Measurements from ENCODE around the gene PAPOLB.

PAPOLB gene

GRCh38 chr7:4878336-4879335 is 16.8 kb upstream of the PAPOLB start:
- no peak for DNase-seq (ENCODE audit: low read depth)

- DNase-seq (ENCODE audit: low read depth) = no peak
These were observed 14.8 kb upstream of the PAPOLB start for GRCh38 chr7:4876586-4876985.

- no peak for DNase-seq (ENCODE audit: low read depth)
These were observed 13.6 kb upstream of the PAPOLB start for GRCh38 chr7:4875391-4875790.

- DNase-seq (ENCODE audit: low read depth) = no peak
These were observed 11.5 kb upstream of the PAPOLB start for GRCh38 chr7:4873071-4873944.

GRCh38 chr7:4871930-4872675 is 10.3 kb upstream of the PAPOLB start:
- no peak for DNase-seq (ENCODE audit: low read depth)

- DNase-seq (ENCODE audit: low read depth) = no peak
These were observed 9.3 kb upstream of the PAPOLB start for GRCh38 chr7:4871056-4871680.

- DNase-seq (ENCODE audit: low read depth) = no peak
These were observed 6.7 kb upstream of the PAPOLB start for GRCh38 chr7:4868493-4868892.

GRCh38 chr7:4866528-4867496 is 5.0 kb upstream of the PAPOLB start:
- no peak for DNase-seq (ENCODE audit: low read depth)

- DNase-seq (ENCODE audit: low read depth) = no peak
These were observed 326 bp upstream of the PAPOLB start for GRCh38 chr7:4862156-4862555.

- DNase-seq (ENCODE audit: low read depth) = no peak
These were observed 603 bp downstream of the PAPOLB start for GRCh38 chr7:4861227-4861626.

- no peak for DNase-seq (ENCODE audit: low read depth)
These were observed 4.6 kb downstream of the PAPOLB start for GRCh38 chr7:4857189-4857588.

- no peak for DNase-seq (ENCODE audit: low read depth)
These were observed 5.3 kb downstream of the PAPOLB start for GRCh38 chr7:4856336-4857057.

- DNase-seq (ENCODE audit: low read depth) = no peak
These were observed 6.9 kb downstream of the PAPOLB start for GRCh38 chr7:4854916-4855315.

GRCh38 chr7:4851459-4852422 is 10.1 kb downstream of the PAPOLB start:
- DNase-seq (ENCODE audit: low read depth) = no peak

- DNase-seq (ENCODE audit: low read depth) = no peak
These were observed 11.5 kb downstream of the PAPOLB start for GRCh38 chr7:4850262-4850795.

- no peak for DNase-seq (ENCODE audit: low read depth)
These were observed 12.4 kb downstream of the PAPOLB start for GRCh38 chr7:4849390-4849789.

GRCh38 chr7:4845740-4846142 is 16.1 kb downstream of the PAPOLB start:
- DNase-seq (ENCODE audit: low read depth) = no peak

Data from T follicular helper cell (primary cell).